Activated naive CD8-positive, alpha-beta T cell treated with anti-CD3 and anti-CD28 coated beads, Interleukin-2, amount 50 U/mL, for 16 hours (primary cell): ENCODE results near the gene PSMB7.

Experiments used
- DNase-seq: peaks from one replicate; pipeline ENCODE4 v3.0.0-alpha.2; 2020; ENCODE audit warnings: low read depth, low spot score

The PSMB7 gene

DNA sequence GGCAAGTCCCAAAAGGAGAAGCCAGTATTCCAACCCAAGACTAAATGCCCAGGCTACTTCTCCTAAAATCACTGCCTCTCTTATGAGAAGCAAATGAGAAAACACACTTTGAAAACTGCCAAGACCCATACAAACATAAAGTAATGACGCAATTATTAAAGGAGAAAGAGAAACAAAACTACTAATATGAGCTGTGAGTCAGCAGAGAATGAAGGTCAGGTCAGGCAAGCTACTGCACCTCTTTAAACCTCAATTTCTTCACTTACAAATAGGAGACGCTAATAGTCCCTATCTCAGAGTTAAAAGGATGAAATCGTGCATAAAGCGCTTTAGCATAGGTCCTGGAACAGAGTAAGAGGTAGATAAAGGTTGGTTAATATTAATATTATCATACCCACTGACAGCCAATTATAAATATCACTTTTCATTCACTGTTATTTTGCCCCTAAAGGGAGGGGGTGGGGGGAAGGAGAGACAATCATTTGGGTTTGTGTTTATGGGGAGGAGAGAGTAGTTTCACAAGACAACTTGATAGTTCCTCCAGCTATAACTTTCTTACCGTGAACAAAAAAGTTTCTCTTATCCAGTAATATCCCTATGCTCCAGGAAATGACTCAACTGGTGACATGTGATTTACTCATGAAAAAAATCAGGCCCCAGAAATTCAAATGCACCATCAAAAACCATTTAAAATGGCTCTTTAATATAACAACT lies 3.6 kb downstream of the PSMB7 start:
- DNase-seq: no peak

DNA sequence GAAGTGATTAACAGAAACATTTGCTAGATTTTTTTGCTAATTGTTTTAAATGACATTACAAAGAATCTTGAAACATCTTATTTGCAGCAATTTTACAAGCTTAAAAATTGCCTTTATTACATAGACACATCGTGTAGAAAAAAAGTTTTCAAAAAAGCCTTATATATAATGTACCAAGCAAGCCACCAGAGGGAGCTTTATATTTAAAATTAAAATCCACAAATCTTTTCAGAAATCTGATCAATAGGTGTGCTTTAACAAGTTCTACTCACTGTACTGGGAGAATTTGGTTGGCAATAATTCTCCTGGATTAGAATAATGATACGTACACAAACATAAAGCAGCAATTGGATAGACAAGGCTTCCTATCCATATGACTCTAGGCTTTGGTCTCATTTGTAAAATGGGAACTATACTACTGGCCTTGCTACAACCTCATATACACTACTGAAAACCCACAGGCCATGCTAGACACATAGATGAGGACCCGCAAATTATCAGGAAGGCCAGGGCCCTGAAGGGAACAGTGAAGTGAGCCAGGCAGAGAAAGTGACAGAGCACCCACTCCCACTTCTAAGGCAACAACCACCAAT lies 4.8 kb downstream of the PSMB7 start:
- no peak for DNase-seq

GRCh38 chr9:124409410-124409809 lies 5.8 kb downstream of the PSMB7 start:
- DNase-seq: no peak

GRCh38 chr9:124403246-124403645 lies 12.0 kb downstream of the PSMB7 start:
- DNase-seq: no peak

- no peak for DNase-seq
Observed at GRCh38 chr9:124399968-124400940, 15.0 kb downstream of the PSMB7 start.

DNA sequence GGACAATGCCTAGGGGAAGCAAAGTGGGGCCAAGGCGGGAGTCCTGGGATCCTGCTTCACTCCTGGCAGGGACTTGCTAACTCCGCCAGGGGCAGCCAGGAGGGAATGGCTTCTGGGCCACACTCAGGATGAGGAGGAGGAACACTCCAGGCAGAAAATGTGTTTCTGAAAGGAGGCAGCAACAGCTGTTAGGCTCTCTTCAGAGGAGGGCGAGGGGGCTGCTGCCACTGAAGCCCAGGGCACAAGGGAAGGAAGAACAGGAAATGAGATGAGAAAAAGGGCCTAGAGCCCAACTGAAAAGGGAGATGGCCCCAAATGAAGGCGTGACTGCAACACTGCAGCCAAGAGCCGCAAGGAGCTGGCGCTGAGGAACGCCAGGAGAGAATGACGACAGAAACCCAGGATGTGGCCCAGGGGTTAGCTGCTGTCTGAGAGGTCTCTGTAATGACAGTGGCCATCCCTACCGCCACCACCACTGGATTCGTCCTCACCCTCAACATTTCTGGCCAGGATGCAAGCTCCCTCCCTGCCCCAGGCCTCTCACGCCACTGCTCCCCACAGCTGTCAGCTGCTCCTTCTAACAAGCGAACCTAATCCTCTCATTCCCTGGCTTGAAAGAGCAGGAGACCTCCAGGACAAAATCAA lies 15.8 kb downstream of the PSMB7 start:
- DNase-seq: no peak

DNA sequence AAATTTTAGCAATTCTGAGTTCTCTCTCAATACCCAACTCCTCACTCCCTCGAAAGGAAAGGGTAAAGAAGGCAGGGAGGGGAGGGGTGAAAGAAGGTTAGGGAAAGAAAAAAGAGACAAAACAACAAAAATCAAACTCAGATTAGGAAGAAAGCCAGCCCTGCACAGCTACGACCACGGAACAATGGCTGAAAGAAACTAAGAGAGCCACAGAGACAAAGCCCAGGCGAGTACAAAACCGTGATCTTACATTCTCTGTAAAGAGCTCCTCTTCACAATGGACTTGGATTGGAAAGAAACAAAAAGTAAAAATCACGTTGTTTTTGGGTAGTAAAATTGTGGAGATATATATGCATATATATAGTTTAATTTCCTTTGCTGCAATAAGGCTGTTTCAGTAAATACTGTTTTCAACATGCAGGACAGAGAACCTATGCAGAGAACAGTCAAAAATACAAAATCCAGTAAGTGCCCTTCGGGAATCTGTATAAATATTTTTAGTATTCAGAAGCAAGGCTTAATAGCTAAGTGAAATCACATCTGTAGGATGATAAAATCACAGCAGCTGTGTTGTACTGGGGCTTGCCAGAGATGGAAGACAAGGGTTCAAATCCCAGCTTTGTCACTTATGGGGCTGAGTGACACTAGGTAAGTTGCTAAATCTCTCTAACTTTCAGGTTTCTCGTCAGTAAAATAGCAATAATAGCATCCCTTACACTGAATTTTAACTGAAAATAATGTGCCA lies 16.9 kb downstream of the PSMB7 start:
- DNase-seq: no peak

- no peak for DNase-seq
Observed at GRCh38 chr9:124395826-124396225, 19.4 kb downstream of the PSMB7 start.

DNA sequence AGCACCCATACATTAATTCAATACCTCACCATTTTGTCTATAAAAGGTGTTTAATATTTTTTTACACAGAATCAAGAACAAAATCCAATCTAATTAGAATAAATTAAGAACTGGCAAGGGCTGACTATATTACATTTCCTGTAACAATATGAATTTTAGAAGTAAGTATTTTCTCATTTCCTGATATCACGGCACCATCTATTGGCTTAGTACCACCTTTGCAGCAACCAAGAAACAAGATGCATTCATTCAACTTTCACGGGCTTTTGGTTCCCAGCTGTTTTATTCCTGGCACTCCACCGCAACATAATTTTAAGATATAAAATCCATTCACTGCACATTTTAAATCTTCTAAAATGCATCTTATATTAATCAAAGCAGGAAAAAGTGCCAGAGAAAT lies 20.6 kb downstream of the PSMB7 start:
- DNase-seq: no peak

GRCh38 chr9:124394167-124394566 lies 21.1 kb downstream of the PSMB7 start:
- no peak for DNase-seq

- no peak for DNase-seq
Observed at GRCh38 chr9:124392871-124393460, 22.3 kb downstream of the PSMB7 start.

DNA sequence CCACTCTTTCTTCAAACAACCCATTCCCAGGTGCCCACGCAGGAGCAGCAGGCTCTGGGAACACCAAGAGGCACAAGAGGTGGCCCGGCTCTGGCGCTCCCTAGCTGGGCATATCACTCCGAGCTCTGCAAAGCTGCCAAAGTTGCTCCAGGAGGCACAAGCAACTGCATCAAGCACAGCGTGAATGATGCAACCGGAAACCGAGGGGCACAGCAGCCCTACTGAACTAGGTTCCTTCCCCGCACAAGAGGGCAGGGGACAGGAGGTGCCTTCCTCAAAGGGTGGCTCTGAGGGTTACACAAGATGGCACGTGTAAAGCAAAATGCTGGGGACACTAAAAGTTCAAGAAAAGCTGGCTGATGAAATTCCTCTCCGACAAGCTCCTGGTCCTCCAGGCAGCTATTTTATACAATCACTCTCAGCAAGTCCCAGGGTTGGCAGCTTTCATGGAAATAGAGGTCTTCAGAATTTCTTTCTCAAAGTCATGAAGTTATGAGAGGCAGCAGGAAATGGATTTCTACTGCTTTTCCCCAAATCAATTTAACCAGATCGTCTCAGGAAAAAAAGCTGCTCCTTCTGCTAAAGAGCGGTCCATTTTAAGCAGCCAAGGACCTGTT lies 22.9 kb downstream of the PSMB7 start:
- no peak for DNase-seq

- DNase-seq: no peak
Observed at GRCh38 chr9:124390794-124391658, 24.2 kb downstream of the PSMB7 start.

- no peak for DNase-seq
Observed at GRCh38 chr9:124389146-124389939, 25.9 kb downstream of the PSMB7 start.

DNA sequence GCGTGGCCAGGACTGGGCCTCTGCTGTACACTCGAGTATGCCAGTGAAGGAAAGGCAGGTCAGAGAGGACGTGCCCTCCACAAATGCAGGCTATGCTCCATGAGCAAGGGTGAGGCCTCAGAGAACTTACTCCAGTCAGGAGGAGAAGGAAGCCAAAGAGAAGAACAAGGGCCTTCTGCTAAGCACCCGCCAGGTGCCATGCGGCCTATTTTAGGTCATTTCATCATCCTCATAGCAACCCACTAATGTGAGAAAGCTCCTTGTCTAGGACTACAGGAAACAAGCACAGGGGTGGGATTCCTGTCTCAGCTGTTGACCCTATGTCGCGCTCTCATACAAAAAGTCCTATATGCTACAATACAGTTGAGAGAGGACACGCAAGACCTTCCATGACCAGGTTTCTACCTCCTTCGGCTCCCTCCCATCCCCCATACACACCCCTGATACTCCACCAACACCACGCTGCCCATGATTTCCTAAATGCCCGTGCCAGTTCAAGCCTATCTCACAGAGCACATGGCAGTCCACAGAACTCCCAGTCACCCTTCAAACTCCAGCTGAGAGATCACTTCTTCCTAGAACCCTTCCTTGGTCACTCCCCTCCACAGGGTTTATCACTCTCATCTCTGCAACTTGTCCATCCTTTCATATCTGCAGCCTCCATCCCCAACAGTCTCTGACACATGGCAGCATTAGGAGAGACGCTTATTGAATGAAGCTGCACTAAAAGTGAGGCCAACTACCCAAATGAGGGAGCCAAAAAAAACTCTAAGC lies 26.8 kb downstream of the PSMB7 start:
- no peak for DNase-seq

DNA sequence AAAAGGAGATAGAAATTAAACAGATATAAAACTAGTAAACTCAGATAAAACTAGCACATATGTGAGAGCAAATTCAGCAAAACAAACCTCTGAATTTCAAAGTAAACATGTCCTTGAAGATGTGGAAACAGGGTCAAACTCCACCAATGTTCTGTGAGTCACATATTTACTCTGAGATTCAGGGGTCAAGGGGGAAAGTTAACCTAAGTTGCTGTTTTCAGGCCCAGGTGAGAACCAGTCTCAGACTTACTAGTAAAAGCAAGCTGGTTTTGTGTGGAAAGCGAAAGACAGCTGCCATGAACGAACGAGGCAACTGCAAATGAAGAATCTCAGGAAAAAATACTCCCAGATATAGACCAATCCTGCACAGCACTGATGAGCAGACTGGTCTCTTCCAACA lies 29.0 kb downstream of the PSMB7 start:
- DNase-seq: no peak

- no peak for DNase-seq
Observed at GRCh38 chr9:124385623-124386022, 29.6 kb downstream of the PSMB7 start.

- no peak for DNase-seq
Observed at GRCh38 chr9:124384846-124385245, 30.4 kb downstream of the PSMB7 start.
